Measurements from ENCODE around the gene UBASH3B.
"Not testable (repeated sequence)": the region's sequence is repeated elsewhere in the genome, so short reads cannot be mapped to it uniquely, and the experiment has no call there.

DNA sequence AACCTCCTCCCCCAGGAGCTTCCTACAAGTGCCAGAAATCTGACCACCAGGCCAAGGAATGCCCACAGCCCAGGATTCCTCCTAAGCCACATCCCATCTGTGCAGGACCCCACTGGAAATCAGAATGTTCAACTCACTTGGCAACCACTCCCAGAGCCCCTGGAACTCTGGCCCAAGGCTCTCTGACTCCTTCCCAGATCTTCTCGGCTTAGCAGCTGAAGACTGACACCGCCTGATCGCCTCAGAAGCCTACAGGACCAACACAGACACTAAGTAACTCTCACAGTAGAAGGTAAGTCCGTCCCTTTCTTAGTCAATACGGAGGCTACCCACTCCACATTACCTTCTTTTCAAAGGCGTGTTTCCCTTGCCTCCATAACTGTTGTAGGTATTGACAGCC lies 173.8 kb downstream of the UBASH3B start:
- TF ChIP-seq, protein P1, sequence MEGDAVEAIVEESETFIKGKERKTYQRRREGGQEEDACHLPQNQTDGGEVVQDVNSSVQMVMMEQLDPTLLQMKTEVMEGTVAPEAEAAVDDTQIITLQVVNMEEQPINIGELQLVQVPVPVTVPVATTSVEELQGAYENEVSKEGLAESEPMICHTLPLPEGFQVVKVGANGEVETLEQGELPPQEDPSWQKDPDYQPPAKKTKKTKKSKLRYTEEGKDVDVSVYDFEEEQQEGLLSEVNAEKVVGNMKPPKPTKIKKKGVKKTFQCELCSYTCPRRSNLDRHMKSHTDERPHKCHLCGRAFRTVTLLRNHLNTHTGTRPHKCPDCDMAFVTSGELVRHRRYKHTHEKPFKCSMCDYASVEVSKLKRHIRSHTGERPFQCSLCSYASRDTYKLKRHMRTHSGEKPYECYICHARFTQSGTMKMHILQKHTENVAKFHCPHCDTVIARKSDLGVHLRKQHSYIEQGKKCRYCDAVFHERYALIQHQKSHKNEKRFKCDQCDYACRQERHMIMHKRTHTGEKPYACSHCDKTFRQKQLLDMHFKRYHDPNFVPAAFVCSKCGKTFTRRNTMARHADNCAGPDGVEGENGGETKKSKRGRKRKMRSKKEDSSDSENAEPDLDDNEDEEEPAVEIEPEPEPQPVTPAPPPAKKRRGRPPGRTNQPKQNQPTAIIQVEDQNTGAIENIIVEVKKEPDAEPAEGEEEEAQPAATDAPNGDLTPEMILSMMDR (IDR thresholded peaks at IDR 0.05): not testable (repeated sequence)
- TF ChIP-seq POLR2A (IDR thresholded peaks at IDR 0.05): not testable (repeated sequence)
